HG03558 (cell line): ENCODE measurements around the gene GATAD2A.

Source experiments
- ATAC-seq: cut with Tn5 transposase; IDR thresholded peaks from one replicate; pipeline ENCODE4 v1.9.1; 2021; ENCODE audit warnings: moderate number of reproducible peaks; ENCODE audit not compliant: unreplicated experiment; ENCODE audit errors: extremely low read depth

Gene GATAD2A

DNA sequence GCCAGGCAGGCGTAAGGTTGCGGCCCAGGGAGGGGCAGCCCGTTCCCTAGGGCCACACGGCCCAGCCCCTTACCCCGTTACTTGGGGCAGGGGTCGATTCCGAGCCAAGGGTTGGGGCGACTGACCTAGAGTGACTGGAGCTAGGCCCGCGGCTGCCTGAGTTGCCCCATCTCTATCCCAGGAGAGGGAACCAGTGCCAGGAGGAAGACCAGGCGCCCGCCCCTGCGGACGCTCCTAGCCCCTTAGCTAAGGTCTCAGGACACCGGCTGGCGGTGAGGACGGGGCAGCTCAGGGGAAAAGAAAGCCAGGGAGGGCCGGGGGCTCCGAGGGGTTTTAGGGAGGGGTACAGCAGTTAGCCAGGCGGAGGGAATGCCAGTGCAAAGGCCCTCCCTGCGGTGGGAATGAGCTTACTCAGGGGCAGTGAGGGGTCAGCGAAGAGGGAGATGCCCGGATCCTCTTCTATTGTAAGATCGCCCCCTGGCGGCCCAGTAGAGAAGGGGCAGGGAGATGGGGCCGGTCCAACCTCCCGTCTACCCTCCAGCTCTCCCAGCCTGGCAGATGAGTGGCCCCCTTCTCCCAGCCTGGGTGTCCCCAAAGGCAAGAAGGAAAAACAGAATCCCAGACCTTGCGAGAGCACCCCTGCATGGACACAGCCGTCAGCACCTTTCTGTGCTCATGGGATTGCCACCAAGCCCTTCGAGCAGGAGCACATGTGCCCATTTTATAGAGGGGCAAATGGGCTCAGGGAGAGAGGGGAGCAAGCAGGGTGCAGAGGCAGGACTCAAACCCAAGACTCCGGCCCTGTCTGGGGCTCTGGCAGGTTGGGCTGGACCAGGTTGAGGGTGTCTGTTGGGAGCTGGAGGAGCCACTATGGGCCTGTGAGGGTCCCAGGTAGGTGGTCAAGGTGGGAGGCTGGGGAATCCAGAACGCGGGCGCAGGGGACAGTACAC lies 148.9 kb downstream of the GATAD2A start:
- ATAC-seq = no peak

- ATAC-seq = no peak
These were observed 152.6 kb downstream of the GATAD2A start for GRCh38 chr19:19558055-19558454.
